DND-41 (cell line): ENCODE measurements around the gene ARHGAP26.

ENCODE experiments used
- ATAC-seq: fragments of 200-7000 bp; cut with Tn5 transposase; 3 replicates; pipeline ENCODE4 v1.9.1; 2021; ENCODE audit warnings: low read depth; ENCODE audit not compliant: insufficient read depth
- DNase-seq: peaks from one replicate; pipeline ENCODE4 v3.0.0-alpha.2; 2020
- H2AFZ ChIP-seq: 2 replicates; pipeline ENCODE4 v1.6.0; 2012; ENCODE audit warnings: low read depth, low read length
- H3K27ac ChIP-seq: 2 replicates; pipeline ENCODE4 v1.5.1; 2012; ENCODE audit warnings: low read length, inconsistent platforms
- H3K27me3 ChIP-seq: fragments of 200-600 bp; sonication (generic); 2 replicates; pipeline ENCODE4 v1.6.0; 2012; ENCODE audit warnings: low read length, mild to moderate bottlenecking, inconsistent platforms; ENCODE audit not compliant: insufficient read depth, poor library complexity
- H3K36me3 ChIP-seq: 2 replicates; pipeline ENCODE4 v1.5.1; 2012; ENCODE audit warnings: low read length, inconsistent platforms; ENCODE audit not compliant: insufficient read depth
- H3K4me1 ChIP-seq: 2 replicates; pipeline ENCODE4 v1.5.1; 2012; ENCODE audit warnings: mild to moderate bottlenecking, low read length; ENCODE audit not compliant: insufficient read depth
- H3K4me2 ChIP-seq: 2 replicates; pipeline ENCODE4 v1.6.0; 2012; ENCODE audit warnings: mild to moderate bottlenecking, moderate library complexity, low read length, inconsistent platforms; ENCODE audit not compliant: insufficient read depth
- H3K4me3 ChIP-seq, 2 experiments: fragments of 200-600 bp in 1 of 2; shearing (Covaris generic) in 1 of 2; 2 replicates each; pipeline ENCODE4 v1.5.1; 2012 to 2016; ENCODE audit warnings: inconsistent platforms in 2 of 2, low read length in 2 of 2, mild to moderate bottlenecking in 2 of 2, low read depth in 1 of 2, moderate library complexity in 1 of 2
- H3K79me2 ChIP-seq: 2 replicates; pipeline ENCODE4 v1.6.0; 2012; ENCODE audit warnings: low read length, inconsistent platforms; ENCODE audit not compliant: insufficient read depth
- H3K9ac ChIP-seq: 2 replicates; pipeline ENCODE4 v1.6.0; 2012; ENCODE audit warnings: low read depth, mild to moderate bottlenecking, inconsistent platforms, low read length, moderate library complexity
- H3K9me3 ChIP-seq: 2 replicates; pipeline ENCODE4 v1.5.1; 2012; ENCODE audit warnings: low read length, moderate library complexity, mild to moderate bottlenecking, inconsistent platforms; ENCODE audit not compliant: insufficient read depth, severe bottlenecking
- H4K20me1 ChIP-seq: 2 replicates; pipeline ENCODE4 v1.6.0; 2012; ENCODE audit warnings: low read length; ENCODE audit not compliant: insufficient read depth
- EZH2 ChIP-seq: IDR thresholded peaks from 3 replicates; pipeline ENCODE4 v1.6.1; 2012; ENCODE audit warnings: borderline replicate concordance, low read depth, mild to moderate bottlenecking, moderate library complexity, low read length, inconsistent platforms; ENCODE audit not compliant: severe bottlenecking
- TF ChIP-seq, protein P1 (sequence below): IDR thresholded peaks from 2 replicates; pipeline ENCODE4 v1.5.1; 2012; ENCODE audit warnings: borderline replicate concordance, low read length, moderate library complexity, mild to moderate bottlenecking; ENCODE audit not compliant: poor library complexity, severe bottlenecking; ENCODE audit errors: extremely low read depth

The ARHGAP26 gene

DNA sequence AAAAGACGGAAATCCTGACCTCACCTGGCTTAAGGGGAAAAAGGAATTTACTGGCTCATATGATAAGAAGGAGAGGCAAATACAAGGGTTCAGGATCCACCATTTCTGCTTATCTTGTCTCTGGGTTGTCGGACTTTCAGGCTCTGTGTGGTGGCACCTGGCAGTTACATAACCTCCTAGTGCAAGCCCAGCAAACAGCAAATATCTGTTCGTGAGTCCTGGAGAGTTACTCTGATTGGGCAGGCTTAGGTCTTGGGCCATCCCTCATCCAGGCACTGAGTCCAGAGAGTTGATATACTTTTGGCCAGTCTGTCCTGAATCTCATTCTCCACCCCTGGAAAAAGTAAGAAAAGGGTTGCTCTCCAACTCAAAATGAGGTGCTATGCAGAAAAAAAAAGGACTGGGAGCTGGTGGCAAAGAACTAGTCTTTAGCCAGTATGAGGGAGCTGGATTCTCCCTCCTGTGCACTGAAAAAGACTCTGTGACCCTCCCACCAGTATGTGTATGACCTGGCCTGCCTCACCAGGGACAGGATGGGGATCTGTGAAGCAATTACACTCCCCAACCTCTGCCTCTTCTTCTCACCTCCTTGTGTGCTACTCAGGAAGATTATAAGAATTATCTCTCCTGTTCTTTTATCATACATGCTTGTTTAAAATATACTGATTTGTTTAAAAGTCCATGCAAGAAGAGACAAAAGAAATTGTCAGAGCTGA, 282.9 kb downstream of the ARHGAP26 start:
- H3K4me2 ChIP-seq = no peak overlapping the region
- H3K9ac ChIP-seq = no peak overlapping the region
- H2AFZ ChIP-seq = no peak overlapping the region
- H3K27me3 ChIP-seq = no peaks in the 10 kb centered on the region
- ATAC-seq (no peak), DNase-seq (no peak)
- no peaks in the 10 kb centered on the region for H4K20me1 ChIP-seq
- no peak overlapping the region for H3K4me3 ChIP-seq
- no peaks in the 10 kb centered on the region for H3K4me1 ChIP-seq
- H3K27ac ChIP-seq = no peak overlapping the region
- no peaks in the 10 kb centered on the region for H3K9me3 ChIP-seq
- no peaks in the 10 kb centered on the region for H3K79me2 ChIP-seq
- TF ChIP-seq, protein P1, sequence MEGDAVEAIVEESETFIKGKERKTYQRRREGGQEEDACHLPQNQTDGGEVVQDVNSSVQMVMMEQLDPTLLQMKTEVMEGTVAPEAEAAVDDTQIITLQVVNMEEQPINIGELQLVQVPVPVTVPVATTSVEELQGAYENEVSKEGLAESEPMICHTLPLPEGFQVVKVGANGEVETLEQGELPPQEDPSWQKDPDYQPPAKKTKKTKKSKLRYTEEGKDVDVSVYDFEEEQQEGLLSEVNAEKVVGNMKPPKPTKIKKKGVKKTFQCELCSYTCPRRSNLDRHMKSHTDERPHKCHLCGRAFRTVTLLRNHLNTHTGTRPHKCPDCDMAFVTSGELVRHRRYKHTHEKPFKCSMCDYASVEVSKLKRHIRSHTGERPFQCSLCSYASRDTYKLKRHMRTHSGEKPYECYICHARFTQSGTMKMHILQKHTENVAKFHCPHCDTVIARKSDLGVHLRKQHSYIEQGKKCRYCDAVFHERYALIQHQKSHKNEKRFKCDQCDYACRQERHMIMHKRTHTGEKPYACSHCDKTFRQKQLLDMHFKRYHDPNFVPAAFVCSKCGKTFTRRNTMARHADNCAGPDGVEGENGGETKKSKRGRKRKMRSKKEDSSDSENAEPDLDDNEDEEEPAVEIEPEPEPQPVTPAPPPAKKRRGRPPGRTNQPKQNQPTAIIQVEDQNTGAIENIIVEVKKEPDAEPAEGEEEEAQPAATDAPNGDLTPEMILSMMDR = no peak
- TF ChIP-seq EZH2 = no peak
- peaks cover 25% of the 10 kb centered on the region for H3K36me3 ChIP-seq

DNA sequence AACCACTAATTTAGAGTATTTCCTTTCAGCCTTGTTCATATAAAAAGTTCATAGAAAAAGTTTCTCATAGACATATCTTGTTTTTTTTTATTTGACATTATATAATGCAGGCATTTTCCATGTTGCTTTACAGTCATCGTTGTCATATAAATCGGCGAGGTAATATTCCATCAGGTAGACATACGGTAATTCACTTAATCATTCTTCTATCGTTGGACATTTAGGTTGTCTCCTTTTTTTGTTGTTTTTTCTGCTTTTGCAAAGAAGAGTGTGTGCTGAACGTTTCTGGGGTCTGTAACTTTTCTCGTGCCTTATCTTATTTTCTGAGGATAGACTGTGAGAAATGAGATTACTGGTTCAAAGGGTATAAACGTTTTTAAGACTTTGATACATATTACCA, 283.6 kb downstream of the ARHGAP26 start:
- Histone ChIP-seq H3K4me2 (no peak overlapping the region), H3K27ac (no peak overlapping the region)

DNA sequence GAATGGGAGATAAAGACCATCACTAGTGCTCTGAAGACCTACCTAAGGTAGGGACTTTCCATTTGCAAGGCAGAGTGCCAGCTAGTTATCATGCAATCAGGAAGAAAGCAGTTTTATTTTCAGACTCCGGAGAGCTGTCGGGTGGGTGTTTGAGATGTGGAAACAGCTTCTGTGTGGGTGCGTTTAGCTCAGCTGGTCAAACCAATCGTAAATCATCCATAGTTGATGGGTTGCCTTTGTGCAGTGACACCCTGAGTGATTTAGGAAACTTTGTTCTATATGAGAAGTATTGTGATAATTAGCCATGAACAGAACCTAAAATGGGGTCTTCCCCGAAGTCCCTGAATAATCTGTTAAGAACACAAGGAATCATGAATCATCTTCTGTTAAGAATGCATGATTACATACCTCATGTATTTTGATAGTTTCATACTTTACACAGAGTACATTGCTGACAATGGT, 284.3 kb downstream of the ARHGAP26 start:
- Histone ChIP-seq H3K4me2 (no peak overlapping the region), H4K20me1 (no peaks in the 10 kb centered on the region), H3K36me3 (peaks cover 33% of the 10 kb centered on the region), H3K9ac (no peak overlapping the region), H3K27ac (no peak overlapping the region), H2AFZ (no peak overlapping the region), H3K4me1 (no peaks in the 10 kb centered on the region), H3K4me3 (no peak overlapping the region), H3K27me3 (no peaks in the 10 kb centered on the region), H3K79me2 (no peaks in the 10 kb centered on the region), H3K9me3 (no peaks in the 10 kb centered on the region)
- no peak for ATAC-seq
- DNase-seq = no peak
- no peak for TF ChIP-seq EZH2
- TF ChIP-seq, protein P1 = no peak

More for the DNA sequence above, 283.6 kb downstream of the ARHGAP26 start:
- Histone ChIP-seq H3K27me3 (no peaks in the 10 kb centered on the region), H3K36me3 (peaks cover 29% of the 10 kb centered on the region), H2AFZ (no peak overlapping the region), H3K79me2 (no peaks in the 10 kb centered on the region), H4K20me1 (no peaks in the 10 kb centered on the region), H3K9ac (no peak overlapping the region), H3K4me1 (no peaks in the 10 kb centered on the region), H3K4me3 (no peak overlapping the region), H3K9me3 (no peaks in the 10 kb centered on the region)
- DNase-seq (no peak), ATAC-seq (no peak)
- TF ChIP-seq EZH2 = no peak
- TF ChIP-seq, protein P1 = no peak
